HG02981 (cell line): ENCODE measurements around the gene SESN2.

Source experiments
- ATAC-seq: cut with Tn5 transposase; IDR thresholded peaks from one replicate; pipeline ENCODE4 v1.9.1; 2021; ENCODE audit warnings: mild to moderate bottlenecking, moderate library complexity; ENCODE audit not compliant: unreplicated experiment

Gene SESN2

GRCh38 chr1:28282426-28283407, 23.4 kb downstream of the SESN2 start:
- ATAC-seq = no peak

GRCh38 chr1:28286111-28286510, 26.8 kb downstream of the SESN2 start:
- ATAC-seq = no peak

- ATAC-seq = no peak
These were observed 29.2 kb downstream of the SESN2 start for GRCh38 chr1:28288487-28288886.

GRCh38 chr1:28290851-28291250, 31.5 kb downstream of the SESN2 start:
- no peak for ATAC-seq

- ATAC-seq = no peak
These were observed 32.4 kb downstream of the SESN2 start for GRCh38 chr1:28291711-28292110.

GRCh38 chr1:28295936-28296335, 36.6 kb downstream of the SESN2 start:
- ATAC-seq = no peak

- no peak for ATAC-seq
These were observed 37.3 kb downstream of the SESN2 start for GRCh38 chr1:28296401-28297261.

GRCh38 chr1:28297826-28298225, 38.5 kb downstream of the SESN2 start:
- no peak for ATAC-seq

GRCh38 chr1:28298438-28298837, 39.1 kb downstream of the SESN2 start:
- ATAC-seq = no peak

GRCh38 chr1:28301368-28302174, 42.3 kb downstream of the SESN2 start:
- no peak for ATAC-seq

- ATAC-seq = no peak
These were observed 42.9 kb downstream of the SESN2 start for GRCh38 chr1:28302247-28302646.

GRCh38 chr1:28306301-28306949, 47.1 kb downstream of the SESN2 start:
- ATAC-seq = no peak

- ATAC-seq = no peak
These were observed 49.4 kb downstream of the SESN2 start for GRCh38 chr1:28308750-28309149.

- no peak for ATAC-seq
These were observed 50.4 kb downstream of the SESN2 start for GRCh38 chr1:28309702-28310101.

- ATAC-seq = no peak
These were observed 54.6 kb downstream of the SESN2 start for GRCh38 chr1:28313702-28314546.

GRCh38 chr1:28314547-28314941, 55.2 kb downstream of the SESN2 start:
- ATAC-seq = no peak

GRCh38 chr1:28317014-28317413, 57.7 kb downstream of the SESN2 start:
- ATAC-seq = no peak

GRCh38 chr1:28322194-28322593, 62.9 kb downstream of the SESN2 start:
- ATAC-seq = peak; percentile 80

- ATAC-seq = no peak
These were observed 64.4 kb downstream of the SESN2 start for GRCh38 chr1:28323720-28324119.
